SK-N-MC (cell line): ENCODE results near the gene TDO2.

Experiments
- EZH2 ChIP-seq: fragments of 200-600 bp; sonication (generic); IDR thresholded peaks from one replicate; pipeline ENCODE4 v1.6.1; 2017; ENCODE audit warnings: antibody characterized with exemption
- FOXP2 ChIP-seq: optimal IDR thresholded peaks from 2 replicates; pipeline ENCODE3; 2011; ENCODE audit warnings: mild to moderate bottlenecking, moderate library complexity; ENCODE audit not compliant: insufficient read depth; ENCODE audit errors: extremely low read length, control extremely low read depth
- POLR2AphosphoS5 ChIP-seq: IDR thresholded peaks from 2 replicates; pipeline ENCODE4 v1.6.1; 2012; ENCODE audit warnings: mild to moderate bottlenecking, low read depth, low read length, borderline replicate concordance

DNA sequence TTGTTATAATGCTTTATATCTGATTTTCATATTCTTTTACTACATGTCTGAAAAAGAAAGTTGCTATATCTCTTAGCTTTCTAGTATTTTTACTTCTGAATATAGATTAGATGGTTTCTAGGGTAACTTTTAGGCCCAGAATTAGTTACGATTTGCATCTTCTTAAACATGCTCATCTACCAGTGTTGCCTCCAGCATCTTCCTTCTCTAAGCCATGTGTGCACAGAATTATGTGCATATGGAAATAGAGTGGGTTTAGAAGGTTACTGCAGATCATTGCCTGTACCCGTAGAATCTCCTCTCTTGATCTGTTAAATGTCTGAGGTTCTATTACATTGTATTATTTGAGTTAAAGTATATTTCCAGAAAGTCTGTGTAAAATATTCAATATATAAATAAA lies 2.5 kb upstream of the TDO2 start:
- TF ChIP-seq POLR2AphosphoS5 (no peak), EZH2 (no peak), FOXP2 (no peak)
